Measurements from ENCODE around the gene ICAM5. TPM values are rescaled to one million over a fixed set of nuclear protein-coding genes. Genes with fewer than 3 reads are reported as not detected.

ICAM5 gene
- total and polyA plus RNA-seq, 5 donors = 0.86 to 1.6 (median 1.0) TPM

GRCh38 chr19:10325732-10326131 lies 36.0 kb downstream of the ICAM5 start:
- DNase-seq (no peak), ATAC-seq (no peak)
- WGBS = 91% methylated on average over 8 of the region's 8 CpGs
- no peaks in the 10 kb centered on the region for H3K4me1 ChIP-seq (ENCODE audit: control insufficient read depth, insufficient read depth, low read length)
- no peak overlapping the region for H3K4me3 ChIP-seq (ENCODE audit: low read length)
- H3K9me3 ChIP-seq (ENCODE audit: control insufficient read depth, low read length) = no peaks in the 10 kb centered on the region
- no peak overlapping the region for H3K27ac ChIP-seq (ENCODE audit: low read length)
- intact Hi-C loops (cut with DNase I) = loop anchor here in 1 of 4 donors (10.0 kb wide), 1 partner anchor 51 kb away; the partner anchor contains the start of gene ICAM1
- no peaks in the 10 kb centered on the region for H3K27me3 ChIP-seq (ENCODE audit: control insufficient read depth, insufficient read depth)

- no peak for ATAC-seq
- H3K4me1 ChIP-seq (ENCODE audit: control insufficient read depth, insufficient read depth, low read length) = no peaks in the 10 kb centered on the region
- 85% methylated on average over 7 of the region's 7 CpGs for WGBS
- H3K27ac ChIP-seq (ENCODE audit: low read length) = no peak overlapping the region
- no peaks in the 10 kb centered on the region for H3K27me3 ChIP-seq (ENCODE audit: control insufficient read depth, insufficient read depth)
- H3K4me3 ChIP-seq (ENCODE audit: low read length) = no peak overlapping the region
- H3K9me3 ChIP-seq (ENCODE audit: control insufficient read depth, low read length) = no peaks in the 10 kb centered on the region
- DNase-seq = no peak
- intact Hi-C loops (cut with DNase I) = loop anchor here in 1 of 4 donors (10.0 kb wide), 1 partner anchor 53 kb away; the partner anchor contains the start of gene ICAM1
Measured at GRCh38 chr19:10327793-10328192, 38.0 kb downstream of the ICAM5 start.

DNA sequence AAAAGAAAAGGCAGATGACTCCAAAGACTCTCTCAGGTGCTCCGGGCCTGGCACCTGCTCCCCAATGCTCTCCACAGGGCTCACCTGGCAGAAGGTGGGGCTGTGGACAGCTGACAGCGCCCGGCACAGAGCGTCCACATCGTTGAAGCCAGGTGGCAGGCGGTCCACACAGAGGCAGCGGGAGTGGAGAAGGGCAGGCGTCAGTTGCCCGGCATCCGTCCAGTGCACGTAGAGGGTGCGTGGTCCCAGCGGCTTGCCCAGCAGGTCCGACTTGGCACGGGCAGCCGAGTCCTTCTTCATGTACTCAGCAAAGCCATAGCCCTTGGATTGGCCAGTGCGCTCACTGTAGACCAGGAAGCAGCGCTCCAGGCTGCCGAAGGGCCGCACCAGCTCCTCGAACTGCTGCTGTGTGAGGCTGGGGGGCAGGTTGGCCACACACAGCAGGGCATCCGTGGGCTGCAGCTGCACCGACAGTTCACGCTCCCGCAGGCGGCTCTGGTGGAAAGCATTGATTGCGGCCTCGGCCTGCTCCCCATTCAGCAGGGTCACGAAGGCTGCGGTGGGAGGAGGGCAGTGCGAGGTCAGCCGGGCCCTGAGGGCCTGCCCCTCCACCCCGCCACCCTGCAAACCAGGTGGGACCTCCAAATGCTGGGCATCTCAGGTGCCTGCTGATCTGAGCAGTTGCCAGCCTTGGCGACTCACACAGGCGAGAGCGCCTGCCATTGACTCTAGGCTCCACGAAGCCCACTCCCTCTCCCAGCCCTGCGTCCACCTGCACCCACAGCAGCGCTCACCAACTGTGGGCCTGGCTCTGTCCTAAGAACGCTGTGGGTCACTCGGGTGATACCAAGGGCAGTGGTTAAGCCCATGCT lies 39.0 kb downstream of the ICAM5 start:
- Histone ChIP-seq H3K4me1 (ENCODE audit: control insufficient read depth, insufficient read depth, low read length) (no peaks in the 10 kb centered on the region), H3K27ac (ENCODE audit: low read length) (no peak overlapping the region), H3K27me3 (ENCODE audit: control insufficient read depth, insufficient read depth) (no peaks in the 10 kb centered on the region), H3K4me3 (ENCODE audit: low read length) (no peak overlapping the region), H3K9me3 (ENCODE audit: control insufficient read depth, low read length) (no peaks in the 10 kb centered on the region)
- peak in 1 of 3 donors; percentile 45 for DNase-seq
- intact Hi-C loops (cut with DNase I) = loop anchor here in 1 of 4 donors (10.0 kb wide), 1 partner anchor 54 kb away; the partner anchor contains the start of gene ICAM1
- no peak for ATAC-seq
- 95% methylated on average over 41 of the region's 41 CpGs for WGBS

DNA sequence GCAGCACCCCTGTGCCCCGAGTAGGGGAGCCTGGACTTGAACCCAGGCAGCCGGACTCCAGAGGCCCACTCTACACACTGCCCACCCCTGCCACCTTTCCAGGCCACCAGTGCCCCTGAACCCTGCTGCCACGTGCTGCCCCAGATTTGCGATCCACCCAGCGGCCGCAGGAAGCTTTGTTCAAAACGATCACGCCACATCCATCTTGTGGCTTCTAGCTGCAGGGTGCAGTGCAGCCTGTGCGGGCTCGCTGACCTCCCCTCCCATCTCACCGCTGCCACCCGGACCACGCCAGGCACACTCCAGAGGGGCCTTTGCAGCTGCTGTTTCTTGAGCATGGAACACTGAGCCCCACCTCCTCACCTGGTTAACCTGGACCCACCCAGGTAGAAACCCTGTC lies 39.8 kb downstream of the ICAM5 start:
- Histone ChIP-seq H3K9me3 (ENCODE audit: control insufficient read depth, low read length) (no peaks in the 10 kb centered on the region), H3K27me3 (ENCODE audit: control insufficient read depth, insufficient read depth) (no peaks in the 10 kb centered on the region), H3K27ac (ENCODE audit: low read length) (no peak overlapping the region), H3K4me3 (ENCODE audit: low read length) (no peak overlapping the region), H3K4me1 (ENCODE audit: control insufficient read depth, insufficient read depth, low read length) (no peaks in the 10 kb centered on the region)
- no peak for ATAC-seq
- intact Hi-C loops (cut with DNase I) = loop anchor here in 1 of 4 donors (10.0 kb wide), 1 partner anchor 55 kb away; the partner anchor contains the start of gene ICAM1
- 92% methylated on average over 13 of the region's 13 CpGs for WGBS
- DNase-seq = no peak

DNA sequence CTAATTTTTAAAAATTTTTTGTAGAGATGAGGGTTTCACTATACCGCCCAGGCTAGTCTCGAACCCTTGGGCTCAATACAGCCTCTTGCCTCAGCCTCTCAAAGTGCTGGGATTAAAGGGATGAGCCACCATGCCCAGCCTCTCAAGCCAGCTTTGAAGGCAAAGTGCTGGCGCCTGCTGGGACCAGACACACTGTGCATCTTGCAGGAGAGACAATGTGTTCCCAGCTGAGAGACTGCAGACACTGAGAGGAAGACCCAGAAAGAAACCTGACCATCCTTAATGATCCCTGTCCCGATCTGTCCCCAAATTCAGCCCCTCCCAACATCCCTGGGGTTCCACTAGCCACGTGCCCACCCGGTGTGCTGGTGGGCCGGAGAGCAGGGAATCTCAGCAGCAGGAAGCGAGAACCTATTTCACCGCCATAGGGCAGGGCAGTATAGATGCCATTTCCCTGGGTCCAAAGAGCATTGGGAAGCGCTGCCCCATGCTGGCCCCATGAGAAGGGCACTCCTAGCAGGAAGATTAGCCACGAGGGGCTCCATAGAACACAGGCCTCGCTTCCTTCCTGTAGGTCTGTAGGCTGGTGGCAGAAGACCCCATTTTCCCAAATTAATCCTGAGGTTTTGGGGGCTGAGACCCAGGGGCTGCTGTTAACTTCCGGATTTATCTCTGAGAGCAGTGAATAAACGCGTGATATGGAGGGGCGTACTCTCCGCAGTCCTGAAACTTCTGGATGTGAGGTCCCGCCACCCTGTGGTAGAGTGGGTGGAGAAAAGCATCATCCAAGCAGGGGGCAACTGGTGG lies 42.6 kb downstream of the ICAM5 start:
- peak overlapping the region; percentile 63 for H3K4me3 ChIP-seq (ENCODE audit: low read length)
- DNase-seq (no peak), ATAC-seq (no peak)
- no peaks in the 10 kb centered on the region for H3K4me1 ChIP-seq (ENCODE audit: control insufficient read depth, insufficient read depth, low read length)
- no peaks in the 10 kb centered on the region for H3K9me3 ChIP-seq (ENCODE audit: control insufficient read depth, low read length)
- H3K27ac ChIP-seq (ENCODE audit: low read length) = no peak overlapping the region
- no peaks in the 10 kb centered on the region for H3K27me3 ChIP-seq (ENCODE audit: control insufficient read depth, insufficient read depth)
- 32% methylated on average over 18 of the region's 18 CpGs for WGBS
- intact Hi-C loops (cut with DNase I) = loop anchor here in 1 of 4 donors (10.0 kb wide), 1 partner anchor 58 kb away; the partner anchor contains the start of gene ICAM1

DNA sequence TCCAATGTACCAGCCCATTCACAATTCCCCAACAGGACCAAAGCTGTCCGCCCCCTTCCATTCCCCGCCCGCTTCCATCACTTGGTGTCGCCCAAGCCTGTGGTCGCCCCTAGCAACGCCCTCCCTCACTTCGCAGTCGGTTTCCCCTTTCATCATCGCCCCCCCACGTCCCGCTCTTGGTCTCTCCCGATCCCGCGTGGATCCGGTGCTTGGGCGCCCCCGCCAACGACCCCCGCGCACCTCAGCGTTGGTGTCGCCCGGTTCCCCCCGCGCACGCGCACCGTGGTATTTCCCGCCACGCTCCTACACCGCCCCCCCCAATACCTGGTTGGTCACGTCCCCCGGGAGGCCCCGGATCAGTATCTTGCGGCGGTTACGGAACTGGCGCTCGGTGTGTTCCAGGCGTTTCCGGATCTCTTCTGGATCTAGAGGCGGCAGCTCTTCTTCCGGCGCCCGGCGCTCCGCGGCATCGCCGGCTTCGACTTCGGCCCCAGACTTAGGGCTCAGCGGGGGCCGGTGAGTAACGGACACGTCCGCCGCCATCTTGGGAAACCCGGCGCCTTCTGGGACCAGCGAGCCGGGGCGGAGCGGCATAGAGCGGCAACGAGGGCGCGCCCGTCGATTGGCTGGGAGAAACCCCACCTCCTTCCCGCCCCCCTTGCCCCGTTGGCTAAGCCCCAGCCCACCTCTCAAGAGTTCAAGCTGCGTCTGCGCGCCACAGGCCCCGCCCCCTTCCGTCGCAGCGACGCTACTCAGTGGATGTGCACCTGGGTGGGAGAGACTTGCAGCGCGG lies 43.4 kb downstream of the ICAM5 start, which contains the start of gene RAVER1:
Gene RAVER1, minus strand, starts transcription at position 565 of the 793 bp plus-strand sequence. Its CDS starts 22 bp downstream, at position 543.
- WGBS = under 1% methylated on average over 82 of the region's 82 CpGs
- DNase-seq = peak; percentile 98 to 99 (median 99)
- intact Hi-C loops (cut with DNase I) = loop anchor here in 1 of 4 donors (10.0 kb wide), 1 partner anchor 58 kb away; the partner anchor contains the start of gene ICAM1

DNA sequence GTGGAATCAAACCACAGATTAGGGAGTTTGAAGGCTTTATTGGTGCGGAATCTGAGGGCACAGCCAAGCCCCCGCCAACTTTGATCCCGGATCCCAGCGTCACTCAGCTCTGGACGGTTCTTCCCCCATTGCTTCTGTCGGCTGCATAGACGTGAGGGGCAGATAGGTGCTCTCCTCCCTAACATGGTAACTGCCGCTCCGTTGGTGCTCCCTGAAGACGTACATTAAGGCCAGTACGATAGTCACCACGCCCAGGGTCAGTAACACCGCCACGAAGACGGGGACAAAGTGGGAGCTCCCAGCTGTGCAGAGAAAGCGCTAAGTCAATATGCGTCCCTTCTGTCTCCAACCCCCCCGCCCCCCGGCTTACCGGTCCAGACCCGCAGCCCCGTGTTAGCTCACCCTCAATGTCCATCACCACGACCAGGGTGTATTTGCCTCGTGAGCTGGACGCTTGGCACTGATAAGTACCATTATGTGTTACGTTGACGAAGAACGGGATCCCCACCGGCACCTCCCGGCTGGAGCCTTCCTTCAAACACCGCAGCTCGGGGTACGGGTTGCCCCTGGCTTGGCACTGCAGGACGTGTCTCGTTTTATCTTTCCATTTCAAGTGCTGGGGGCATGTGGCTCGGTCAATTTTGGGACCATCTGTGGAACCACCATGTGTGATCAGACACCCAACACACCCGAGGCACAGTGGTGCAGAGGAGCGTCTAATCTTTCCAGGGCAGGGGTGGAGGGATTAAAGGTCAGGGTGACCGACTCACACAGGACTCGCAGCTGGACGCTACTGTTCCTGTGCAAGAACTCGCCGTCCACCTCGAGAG lies 44.2 kb downstream of the ICAM5 start:
- WGBS = 12% methylated on average over 44 of the region's 44 CpGs
- Histone ChIP-seq H3K27ac (ENCODE audit: low read length) (peak overlapping the region; percentile 62), H3K4me1 (ENCODE audit: control insufficient read depth, insufficient read depth, low read length) (no peaks in the 10 kb centered on the region), H3K27me3 (ENCODE audit: control insufficient read depth, insufficient read depth) (no peaks in the 10 kb centered on the region), H3K9me3 (ENCODE audit: control insufficient read depth, low read length) (no peaks in the 10 kb centered on the region), H3K4me3 (ENCODE audit: low read length) (peak overlapping the region; percentile 50)
- intact Hi-C loops (cut with DNase I) = loop anchor here in 1 of 4 donors (10.0 kb wide), 1 partner anchor 59 kb away; the partner anchor contains the start of gene ICAM1
- ATAC-seq (peak; percentile 0 to 1), DNase-seq (peak in 1 of 3 donors; percentile 49)

More for the DNA sequence above, 43.4 kb downstream of the ICAM5 start, which contains the start of gene RAVER1:
- no peaks in the 10 kb centered on the region for H3K9me3 ChIP-seq (ENCODE audit: control insufficient read depth, low read length)
- peak within 1 kb of the TSS; percentile 65 for H3K27ac ChIP-seq (ENCODE audit: low read length)
- peak; percentile 94 for ATAC-seq
- no peaks in the 10 kb centered on the region for H3K4me1 ChIP-seq (ENCODE audit: control insufficient read depth, insufficient read depth, low read length)
- H3K27me3 ChIP-seq (ENCODE audit: control insufficient read depth, insufficient read depth) = no peaks in the 10 kb centered on the region
- H3K4me3 ChIP-seq (ENCODE audit: low read length) = peak within 1 kb of the TSS; percentile 63

GRCh38 chr19:10334588-10335351 lies 45.0 kb downstream of the ICAM5 start:
- peak overlapping the region; percentile 50 for H3K4me3 ChIP-seq (ENCODE audit: low read length)
- ATAC-seq = peak; percentile 90 to 93
- WGBS = 16% methylated on average over 59 of the region's 59 CpGs
- H3K9me3 ChIP-seq (ENCODE audit: control insufficient read depth, low read length) = no peaks in the 10 kb centered on the region
- H3K4me1 ChIP-seq (ENCODE audit: control insufficient read depth, insufficient read depth, low read length) = no peaks in the 10 kb centered on the region
- H3K27me3 ChIP-seq (ENCODE audit: control insufficient read depth, insufficient read depth) = no peaks in the 10 kb centered on the region
- H3K27ac ChIP-seq (ENCODE audit: low read length) = peak overlapping the region; percentile 62
- intact Hi-C loops (cut with DNase I) = loop anchor here in 1 of 4 donors (10.0 kb wide), 1 partner anchor 60 kb away; the partner anchor contains the start of gene ICAM1
- peak; percentile 97 to 98 (median 98) for DNase-seq

Measured in right cardiac atrium (tissue), 5 donors.